Right lobe of liver (tissue), 6 donors: ENCODE data around the gene ZDHHC6. TPM values are rescaled to one million over a fixed set of nuclear protein-coding genes. Genes with fewer than 3 reads are reported as not detected.

ENCODE experiments used
- ATAC-seq, 4 donors: fragments of 200-7000 bp; cut with Tn5 transposase; one replicate each; pipeline ENCODE4 v1.9.1; 2020; ENCODE audit warnings: mild to moderate bottlenecking in 4 of 4, moderate library complexity in 4 of 4
- DNase-seq, 3 donors: peaks; one replicate each; pipeline ENCODE4 v3.0.0-alpha.2; 2020
- H3K27ac ChIP-seq, 3 donors: fragments of 200-600 bp; one replicate each; pipeline ENCODE4 v1.8.0; 2022
- H3K27me3 ChIP-seq, 2 donors: fragments of 200-600 bp; one replicate each; pipeline ENCODE4 v1.8.0; 2022
- H3K36me3 ChIP-seq, 4 donors: fragments of 200-600 bp; sonication (generic) in 1 of 4; one replicate each; pipeline versions ENCODE4 v1.5.1 to v1.8.0; 2017 to 2022; ENCODE audit warnings: control low read depth in 1 of 4
- H3K4me1 ChIP-seq, 4 donors: fragments of 200-600 bp; sonication (generic) in 1 of 4; one replicate each; pipeline versions ENCODE4 v1.5.1 to v1.8.0; 2017 to 2022; ENCODE audit warnings: control low read depth in 1 of 4
- H3K4me3 ChIP-seq, 3 donors: fragments of 200-600 bp; one replicate each; pipeline ENCODE4 v1.8.0; 2022
- H3K9me3 ChIP-seq, 4 donors: fragments of 200-600 bp; sonication (generic) in 1 of 4; one replicate each; pipeline versions ENCODE4 v1.5.1 to v1.8.0; 2017 to 2022; ENCODE audit warnings: control low read depth in 1 of 4
- POLR2A ChIP-seq: fragments of 450-650 bp; IDR thresholded peaks from one replicate; pipeline ENCODE4 v1.6.1; 2017; ENCODE audit warnings: antibody characterized with exemption, mild to moderate bottlenecking
- WGBS: methylation state at CpG from one replicate; pipeline ENCODE4 v1.1.6; 2018; ENCODE audit warnings: low coverage, low lambda C conversion rate; ENCODE audit not compliant: insufficient coverage; ENCODE audit errors: missing lambda C conversion rate; 5-methylcytosine and 5-hydroxymethylcytosine counted together
- intact Hi-C, 2 donors: fragments of 100-400 bp; cut with DNase I; formaldehyde crosslinking; loops; one replicate each; pipeline versions ENCODE4 v1.11.2 to v1.14.1; 2022
- total RNA-seq, 6 experiments: library from RNA; depleted of rRNA in 2 of 6; stranded (reverse); fragments of >200 nt in 2 of 6; fragmentation: NEBNext Ultra II Directional in 3 of 6; extraction: Animal tissue kit (Norgen Biotek cat#: 25700) in 3 of 6; gene quantifications; one replicate each; pipeline versions ENCODE4 v1.1.0 to v1.2.4, GENCODE V29; 2016 to 2023
- TF ChIP-seq, protein P1 (sequence below), 4 donors: fragments of 200-600 bp in 3 of 4; fragments of 450-650 bp in 1 of 4; IDR thresholded peaks; one replicate each; pipeline versions ENCODE4 v1.5.1 to v1.8.0; 2016 to 2022; ENCODE audit warnings: antibody characterized with exemption in 4 of 4, mild to moderate bottlenecking in 2 of 4
- donor health status: DM: no; HTN: yes; CAD: no.
- donor health status: DM: no; HTN: no; CAD: no.
- donor health status: DM: no; HTN: no; CAD: no.
- donor health status: DM: no; HTN: yes; CAD: no.
- donor health status: DM: no; HTN: yes; CAD: no.

The ZDHHC6 gene
- total RNA-seq, 6 experiments from 2014 or later: 12.2 to 23.0 (median 16.0) TPM

- ATAC-seq: peak in 2 of 4 donors; percentile 42 to 60
- 67% methylated on average over 2 of the region's 2 CpGs for WGBS
- no peak overlapping the region for H3K4me3 ChIP-seq
- no peak for TF ChIP-seq POLR2A
- TF ChIP-seq, protein P1, sequence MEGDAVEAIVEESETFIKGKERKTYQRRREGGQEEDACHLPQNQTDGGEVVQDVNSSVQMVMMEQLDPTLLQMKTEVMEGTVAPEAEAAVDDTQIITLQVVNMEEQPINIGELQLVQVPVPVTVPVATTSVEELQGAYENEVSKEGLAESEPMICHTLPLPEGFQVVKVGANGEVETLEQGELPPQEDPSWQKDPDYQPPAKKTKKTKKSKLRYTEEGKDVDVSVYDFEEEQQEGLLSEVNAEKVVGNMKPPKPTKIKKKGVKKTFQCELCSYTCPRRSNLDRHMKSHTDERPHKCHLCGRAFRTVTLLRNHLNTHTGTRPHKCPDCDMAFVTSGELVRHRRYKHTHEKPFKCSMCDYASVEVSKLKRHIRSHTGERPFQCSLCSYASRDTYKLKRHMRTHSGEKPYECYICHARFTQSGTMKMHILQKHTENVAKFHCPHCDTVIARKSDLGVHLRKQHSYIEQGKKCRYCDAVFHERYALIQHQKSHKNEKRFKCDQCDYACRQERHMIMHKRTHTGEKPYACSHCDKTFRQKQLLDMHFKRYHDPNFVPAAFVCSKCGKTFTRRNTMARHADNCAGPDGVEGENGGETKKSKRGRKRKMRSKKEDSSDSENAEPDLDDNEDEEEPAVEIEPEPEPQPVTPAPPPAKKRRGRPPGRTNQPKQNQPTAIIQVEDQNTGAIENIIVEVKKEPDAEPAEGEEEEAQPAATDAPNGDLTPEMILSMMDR (IDR thresholded peaks at IDR 0.05): no peak
- no peaks in the 10 kb centered on the region for H3K27me3 ChIP-seq
- H3K4me1 ChIP-seq: peaks cover 0 to 9% (median 4%) of the 10 kb centered on the region in 4 donors
- intact Hi-C loops: no loop called here
- no peak overlapping the region for H3K27ac ChIP-seq
- no peaks in the 10 kb centered on the region for H3K9me3 ChIP-seq
- DNase-seq: no peak
- H3K36me3 ChIP-seq: peaks cover 0 to 48% (median 27%) of the 10 kb centered on the region in 4 donors
Observed at GRCh38 chr10:112402917-112403316, 43.8 kb downstream of the ZDHHC6 start.

- ATAC-seq: no peak
- 93% methylated on average over 2 of the region's 2 CpGs for WGBS
- peaks cover 0 to 29% (median 17%) of the 10 kb centered on the region in 4 donors for H3K36me3 ChIP-seq
Observed at GRCh38 chr10:112397592-112397991, 49.1 kb downstream of the ZDHHC6 start.

GRCh38 chr10:112395809-112396530 is 50.7 kb downstream of the ZDHHC6 start:
- ATAC-seq: no peak
- no peaks in the 10 kb centered on the region for H3K27me3 ChIP-seq
- peaks cover 0 to 48% (median 21%) of the 10 kb centered on the region in 4 donors for H3K4me1 ChIP-seq
- H3K4me3 ChIP-seq: no peak overlapping the region
- intact Hi-C loops: no loop called here
- 67% methylated on average over 5 of the region's 5 CpGs for WGBS
- H3K9me3 ChIP-seq: no peaks in the 10 kb centered on the region
- DNase-seq: no peak
- no peak overlapping the region for H3K27ac ChIP-seq
- H3K36me3 ChIP-seq: peaks cover 0 to 29% (median 17%) of the 10 kb centered on the region in 4 donors
- no peak for TF ChIP-seq POLR2A
- TF ChIP-seq, protein P1 (IDR thresholded peaks at IDR 0.05): no peak

More at GRCh38 chr10:112397592-112397991, 49.1 kb downstream of the ZDHHC6 start:
- Histone ChIP-seq H3K9me3 (no peaks in the 10 kb centered on the region), H3K27ac (no peak overlapping the region), H3K4me3 (no peak overlapping the region), H3K4me1 (peaks cover 0 to 39% (median 18%) of the 10 kb centered on the region in 4 donors), H3K27me3 (no peaks in the 10 kb centered on the region)
- DNase-seq: no peak
- TF ChIP-seq POLR2A: no peak
- TF ChIP-seq, protein P1 (IDR thresholded peaks at IDR 0.05): no peak
- intact Hi-C loops: no loop called here

- no peaks in the 10 kb centered on the region for H3K9me3 ChIP-seq
- intact Hi-C loops: no loop called here
- DNase-seq: peak in 2 of 3 donors; percentile 47 to 63
- no peak overlapping the region for H3K4me3 ChIP-seq
- H3K27ac ChIP-seq: peak overlapping the region in 1 of 3 donors; percentile 62
- H3K27me3 ChIP-seq: no peaks in the 10 kb centered on the region
- peaks cover 0 to 56% (median 27%) of the 10 kb centered on the region in 4 donors for H3K4me1 ChIP-seq
- ATAC-seq: peak; percentile 85 to 89 (median 87)
- TF ChIP-seq POLR2A: no peak
- TF ChIP-seq, protein P1 (IDR thresholded peaks at IDR 0.05): no peak
- H3K36me3 ChIP-seq: peaks cover 0 to 24% (median 12%) of the 10 kb centered on the region in 4 donors
- WGBS: 15% methylated on average over 4 of the region's 5 CpGs
Observed at GRCh38 chr10:112394475-112394875, 52.2 kb downstream of the ZDHHC6 start.
